IMR-90 (cell line): Measurements from ENCODE around the gene CD207.

Experiments used
- CTCF ChIP-seq: conservative IDR thresholded peaks from 2 replicates; pipeline ENCODE4 v1.5.1; 2012; ENCODE audit warnings: mild to moderate bottlenecking, low read depth, low read length, improper control_type of control experiment
- MAFK ChIP-seq: IDR thresholded peaks from 2 replicates; pipeline ENCODE4 v1.6.1; 2012; ENCODE audit warnings: low read depth, low read length, improper control_type of control experiment
- POLR2A ChIP-seq: IDR thresholded peaks from 2 replicates; pipeline ENCODE4 v1.6.1; 2012; ENCODE audit warnings: mild to moderate bottlenecking, low read depth, low read length
- RCOR1 ChIP-seq: IDR thresholded peaks from 2 replicates; pipeline ENCODE4 v1.6.1; 2012; ENCODE audit warnings: mild to moderate bottlenecking, low read length, improper control_type of control experiment; ENCODE audit not compliant: insufficient replicate concordance
- RFX5 ChIP-seq: IDR thresholded peaks from 2 replicates; pipeline ENCODE4 v1.8.0; 2012; ENCODE audit warnings: low read depth, mild to moderate bottlenecking, low read length, moderate library complexity
- SMC3 ChIP-seq: fragments of 150-350 bp; IDR thresholded peaks from 2 replicates; pipeline ENCODE4 v1.6.1; 2016; ENCODE audit warnings: low read depth, mild to moderate bottlenecking, antibody characterized with exemption, low read length, moderate library complexity
- USF2 ChIP-seq: fragments of 150-350 bp; IDR thresholded peaks from 2 replicates; pipeline ENCODE4 v1.6.1; 2017; ENCODE audit warnings: mild to moderate bottlenecking, antibody characterized with exemption, low read length, low read depth

- no peak for TF ChIP-seq CTCF
- TF ChIP-seq SMC3 = no peak
- no peak for TF ChIP-seq RCOR1
- TF ChIP-seq RFX5 = no peak
- no peak for TF ChIP-seq MAFK
- TF ChIP-seq POLR2A = no peak
- no peak for TF ChIP-seq USF2
Observed at GRCh38 chr2:70796262-70796661, 39.4 kb downstream of the CD207 start.
